HT-29 (cell line): ENCODE data around the gene ANO6. TPM values are rescaled to one million over a fixed set of nuclear protein-coding genes. Genes with fewer than 3 reads are reported as not detected.

ENCODE experiments used
- DNase-seq: peaks from one replicate; pipeline ENCODE4 v3.0.0-alpha.2; 2015; ENCODE audit warnings: low spot score
- total RNA-seq: library from RNA; depleted of rRNA; stranded (reverse); fragments of >200 nt; shearing (Covaris generic); gene quantifications from 2 replicates; pipeline ENCODE4 v1.2.3, GENCODE V29; 2014

Gene ANO6
- total RNA-seq, 1 experiment from 2014 or later, result 28.3 TPM

DNA sequence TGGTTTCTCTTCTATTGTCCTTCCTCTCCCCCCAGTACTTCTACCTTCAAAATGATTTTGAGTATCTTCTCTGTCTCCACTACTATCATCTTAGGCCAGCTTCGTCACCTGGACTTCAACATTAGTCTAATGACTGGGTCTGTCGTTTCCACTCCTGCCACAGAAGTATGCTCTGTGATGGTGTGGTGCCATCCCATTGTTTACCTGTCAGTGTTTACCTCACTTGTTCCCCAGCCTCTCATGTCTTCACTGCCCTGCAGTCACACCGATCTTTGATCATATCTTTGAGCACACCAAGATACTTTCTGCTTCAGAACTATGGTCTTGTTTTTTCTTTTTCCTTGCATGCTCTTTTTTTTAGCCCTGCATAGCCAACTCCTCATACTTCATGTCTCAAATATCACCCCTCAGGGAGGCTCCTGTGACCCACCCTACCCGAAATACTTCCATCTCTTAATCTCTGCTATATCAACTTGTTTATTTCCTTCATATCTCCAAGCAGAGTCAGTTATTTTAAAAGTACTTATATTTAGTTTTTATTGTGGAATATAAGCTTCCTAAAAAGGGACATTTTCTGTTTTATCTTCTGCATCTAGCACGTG lies 60.4 kb downstream of the ANO6 start:
- no peak for DNase-seq

DNA sequence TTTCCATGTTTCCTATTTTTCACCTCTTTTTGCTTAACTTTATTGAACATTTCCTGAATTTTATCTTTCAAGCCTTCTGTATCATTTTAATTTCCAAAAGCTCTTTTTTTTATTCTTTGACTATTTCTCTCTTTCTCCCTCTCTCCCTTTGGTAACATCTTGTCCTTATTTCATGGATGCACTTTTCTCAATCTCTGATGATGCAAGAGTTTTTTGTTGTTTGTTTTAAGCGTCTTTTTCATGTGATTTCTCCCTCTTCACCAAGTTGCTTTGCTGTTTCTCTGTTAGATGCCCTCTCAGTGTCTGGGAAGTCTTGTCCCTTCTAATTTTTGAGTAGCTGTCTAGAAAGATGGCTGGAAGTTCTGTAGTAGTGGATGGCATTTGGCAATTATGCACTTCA lies 62.6 kb downstream of the ANO6 start:
- DNase-seq, result no peak

DNA sequence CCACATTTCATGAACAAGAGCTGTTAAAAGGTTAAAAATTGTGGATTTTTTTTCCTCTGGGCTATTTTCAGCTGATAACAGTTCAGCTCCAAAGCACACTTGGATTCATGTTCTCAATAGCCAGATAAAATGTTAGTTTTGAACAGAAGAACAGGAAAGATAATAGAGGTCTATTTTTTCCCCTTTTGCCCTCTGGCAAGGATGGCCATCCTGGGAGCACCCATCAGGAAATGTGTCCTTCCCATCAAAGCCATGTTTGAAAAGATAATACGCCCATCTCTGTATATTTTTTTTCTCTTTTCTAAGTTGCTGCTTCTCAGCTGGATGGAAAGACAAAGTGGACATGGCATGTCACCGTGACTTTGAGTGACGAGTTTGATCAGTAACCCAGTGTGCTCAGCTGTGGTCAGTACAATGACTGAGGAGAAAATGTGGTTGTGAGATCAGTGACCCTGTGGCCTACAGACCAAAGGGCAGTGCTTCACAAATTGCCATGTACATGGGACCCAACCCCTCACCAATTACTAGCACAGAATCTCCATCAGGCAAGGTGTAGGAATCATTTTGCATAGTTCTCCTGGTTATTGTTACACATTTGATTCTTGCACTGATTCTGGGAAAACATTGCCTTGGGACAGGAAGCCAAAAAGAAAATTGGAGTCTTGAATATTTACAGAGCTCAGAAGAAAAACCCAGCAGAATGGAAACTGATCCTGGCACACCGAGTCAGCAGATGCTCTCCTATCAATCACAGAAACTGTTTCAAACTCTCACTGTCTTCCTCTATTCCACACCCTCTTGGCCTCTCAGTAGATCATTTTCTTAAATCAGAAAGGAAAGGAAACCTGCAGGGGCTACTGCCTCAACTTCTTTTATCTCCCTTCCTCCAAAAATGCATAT lies 64.3 kb downstream of the ANO6 start:
- DNase-seq, result no peak

DNA sequence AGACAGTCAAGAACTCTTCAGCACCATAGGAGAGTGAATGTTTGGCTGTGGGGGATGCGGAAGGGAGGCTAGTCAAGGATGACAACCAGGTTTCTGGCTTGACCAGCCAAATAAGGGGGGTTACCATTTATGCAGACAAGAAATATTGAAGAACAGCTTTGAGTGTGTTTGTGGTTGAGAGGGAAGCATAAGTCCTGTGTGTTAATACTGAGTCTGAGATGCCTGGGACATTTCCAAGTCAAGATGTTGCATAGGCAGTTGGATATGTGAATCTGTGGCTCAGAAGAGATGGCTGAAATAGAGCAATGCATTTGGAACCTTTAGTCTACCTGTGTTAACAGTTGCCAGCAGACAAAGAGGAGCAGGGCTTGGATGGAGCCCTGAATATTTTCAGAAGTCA lies 66.1 kb downstream of the ANO6 start:
- no peak for DNase-seq

- DNase-seq, result no peak
Measured at GRCh38 chr12:45282411-45282810, 66.5 kb downstream of the ANO6 start.

DNA sequence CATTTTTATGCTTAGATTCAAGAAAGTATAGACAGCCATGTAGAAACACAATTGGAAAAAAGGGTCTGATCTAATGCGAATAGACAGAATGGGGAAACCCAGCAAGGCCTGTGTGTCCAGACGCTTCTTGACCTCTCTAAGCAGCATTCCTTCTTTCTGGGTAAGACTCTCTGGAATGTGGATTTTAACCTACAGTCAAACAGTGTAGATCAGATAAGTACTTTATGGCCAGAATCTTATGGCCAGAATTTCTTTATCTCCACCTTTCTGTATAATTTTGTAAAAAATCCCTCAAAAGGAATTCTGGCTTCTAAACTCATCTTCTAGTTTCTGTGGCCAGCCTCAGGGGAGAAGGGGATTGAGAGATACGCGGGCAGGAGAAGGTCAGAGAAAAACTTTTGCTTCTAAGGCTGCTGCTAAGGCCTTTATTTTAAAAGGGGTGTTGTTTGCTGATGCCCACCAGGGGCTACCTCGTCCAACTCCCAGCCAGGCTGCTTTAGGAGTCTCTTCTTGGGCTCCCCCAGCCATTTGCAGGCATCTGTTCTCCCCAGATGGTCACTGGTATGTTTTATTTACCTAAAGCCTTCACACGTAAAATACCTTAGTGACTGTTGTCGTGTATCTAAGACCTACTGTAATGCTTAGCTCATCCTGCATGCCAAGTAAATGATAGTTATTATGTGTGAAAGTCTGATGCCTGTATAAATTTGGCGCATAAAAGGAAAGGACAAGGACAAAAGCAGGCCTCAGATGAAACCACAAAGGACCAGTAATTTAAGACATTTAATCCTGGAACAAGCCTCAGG lies 68.4 kb downstream of the ANO6 start:
- DNase-seq, result peak; percentile 63

GRCh38 chr12:45285717-45286116 lies 69.8 kb downstream of the ANO6 start:
- DNase-seq, result no peak

DNA sequence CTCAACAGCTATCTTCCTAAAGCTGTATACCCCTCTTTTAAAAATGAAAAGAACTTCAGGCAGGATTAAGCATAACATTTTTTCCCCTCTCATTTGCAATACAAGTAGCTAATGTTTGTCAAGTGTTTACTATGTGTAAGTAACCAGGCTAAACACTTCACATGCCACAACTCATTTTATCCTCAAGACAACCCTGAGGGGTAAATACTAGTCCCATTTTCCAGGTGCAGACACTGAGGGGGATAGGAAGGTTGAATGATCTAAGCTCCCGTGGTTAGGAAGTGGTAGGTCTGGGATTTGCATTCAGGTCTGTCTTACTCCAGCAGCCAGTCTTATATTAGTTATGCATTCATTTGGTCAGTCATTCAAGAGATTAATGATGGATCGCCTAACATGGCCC lies 70.7 kb downstream of the ANO6 start:
- no peak for DNase-seq

GRCh38 chr12:45289245-45290215 lies 73.6 kb downstream of the ANO6 start:
- no peak for DNase-seq

GRCh38 chr12:45290216-45290605 lies 74.3 kb downstream of the ANO6 start:
- DNase-seq, result no peak

- DNase-seq, result no peak
Measured at GRCh38 chr12:45291518-45291917, 75.6 kb downstream of the ANO6 start.

- no peak for DNase-seq
Measured at GRCh38 chr12:45292486-45293195, 76.7 kb downstream of the ANO6 start.

GRCh38 chr12:45294906-45295305 lies 79.0 kb downstream of the ANO6 start:
- no peak for DNase-seq

DNA sequence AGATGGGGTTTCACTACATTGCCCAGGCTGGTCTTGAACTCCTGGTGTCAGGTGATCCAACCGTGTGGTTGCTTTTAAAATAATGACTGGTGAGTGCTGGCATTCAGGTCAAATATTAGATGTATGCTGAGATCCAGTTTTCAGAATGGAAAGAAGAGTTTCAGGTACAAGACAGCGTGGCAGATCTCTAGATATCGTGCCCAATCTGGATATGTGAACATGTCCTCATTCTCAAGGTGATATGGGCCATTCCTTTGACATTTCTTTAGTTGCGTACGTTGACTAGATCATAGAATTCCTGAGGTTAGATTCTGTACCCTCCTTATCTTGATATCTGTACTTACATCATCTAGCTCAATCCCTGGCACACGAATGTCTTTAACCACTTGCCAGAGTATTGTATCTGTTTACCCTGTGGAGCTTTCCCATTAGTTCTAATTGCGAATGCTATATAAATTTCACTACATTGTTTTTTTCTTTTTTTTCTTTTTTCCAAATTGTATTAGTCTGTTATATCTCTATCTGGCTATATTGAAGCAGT lies 80.2 kb downstream of the ANO6 start:
- no peak for DNase-seq

GRCh38 chr12:45298047-45298446 lies 82.2 kb downstream of the ANO6 start:
- no peak for DNase-seq

DNA sequence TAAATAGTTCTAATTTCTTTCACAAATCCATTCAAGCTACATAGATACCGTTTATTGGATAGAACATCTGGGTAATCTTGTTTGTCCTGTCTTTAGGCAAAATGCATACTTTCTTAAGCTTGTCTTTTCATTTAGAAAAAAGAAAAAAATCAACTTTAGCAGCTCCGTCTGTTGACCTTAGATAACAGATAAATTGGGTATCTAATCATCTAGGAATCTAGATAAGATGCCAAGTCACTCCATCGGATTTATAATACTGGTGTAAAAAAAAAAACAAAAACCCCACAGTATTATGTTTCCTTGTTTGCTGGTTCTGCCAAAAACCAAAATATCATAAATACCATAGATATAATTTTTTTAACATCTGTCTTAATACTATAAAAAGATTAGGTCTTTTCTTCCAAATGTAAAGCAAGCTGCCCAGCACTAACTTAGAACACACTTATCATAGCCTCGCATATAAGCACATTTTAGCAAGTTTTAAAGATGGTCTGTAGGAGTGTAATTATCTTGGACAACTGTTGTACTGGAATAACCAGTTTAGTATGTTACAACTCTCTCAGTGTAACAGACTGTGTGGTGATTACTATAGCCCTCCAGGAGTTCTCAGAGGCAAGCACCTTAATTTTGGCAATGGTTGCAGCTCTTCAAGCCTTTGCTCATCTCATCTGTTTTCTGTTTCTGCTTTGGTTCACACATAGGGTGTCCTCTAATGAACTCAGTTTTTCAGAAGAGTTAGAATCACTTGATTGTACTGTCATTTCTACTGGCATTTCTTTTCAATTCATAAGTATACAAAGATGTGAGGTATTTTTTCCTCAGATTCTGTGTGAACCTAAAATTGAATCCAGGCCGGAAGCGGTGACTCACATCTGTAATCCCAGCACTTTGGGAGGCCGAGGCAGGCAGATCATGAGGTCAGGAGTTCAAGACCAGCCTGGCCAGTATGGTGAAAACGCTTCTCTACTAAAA lies 83.1 kb downstream of the ANO6 start:
- peak; percentile 39 for DNase-seq

GRCh38 chr12:45302621-45303369 lies 86.9 kb downstream of the ANO6 start:
- DNase-seq, result no peak

DNA sequence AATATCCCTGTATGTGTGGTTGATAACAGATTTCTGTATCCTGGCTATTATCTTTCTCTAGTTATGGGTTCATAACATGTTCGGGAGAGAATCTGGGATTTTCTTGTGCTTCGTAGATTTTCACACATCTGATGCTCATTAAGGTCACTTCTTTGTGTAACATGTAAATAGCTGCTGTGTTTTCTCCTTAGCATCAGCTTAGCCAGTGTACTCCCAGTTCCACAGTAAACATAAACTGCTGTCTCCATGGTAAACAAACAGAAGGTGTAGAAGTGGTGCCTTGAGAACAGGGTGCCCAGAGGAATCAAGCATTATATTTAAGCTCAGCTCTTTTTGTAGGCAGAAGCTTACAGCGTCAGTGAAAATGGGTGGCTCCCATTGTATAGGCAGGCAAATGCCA lies 88.0 kb downstream of the ANO6 start:
- DNase-seq, result no peak
